Epithelial cell of prostate (primary cell): Measurements from ENCODE around the gene SAPCD1.

Experiments used
- DNase-seq: peaks from one replicate; pipeline ENCODE4 v3.0.0-alpha.2; 2011; ENCODE audit warnings: low read depth, low spot score
- H3K27ac ChIP-seq: fragments of 450-650 bp; 2 replicates; pipeline ENCODE4 v1.5.1; 2017; ENCODE audit warnings: mild to moderate bottlenecking

Gene SAPCD1

GRCh38 chr6:31728767-31729514, 33.5 kb upstream of the SAPCD1 start, which contains the start of gene DDAH2:
DDAH2 (minus strand) TSS chr6:31729299; CDS start chr6:31729161, 138 bp downstream.
- no peak for DNase-seq
- H3K27ac ChIP-seq, result peak within 1 kb of the TSS; percentile 67

DNA sequence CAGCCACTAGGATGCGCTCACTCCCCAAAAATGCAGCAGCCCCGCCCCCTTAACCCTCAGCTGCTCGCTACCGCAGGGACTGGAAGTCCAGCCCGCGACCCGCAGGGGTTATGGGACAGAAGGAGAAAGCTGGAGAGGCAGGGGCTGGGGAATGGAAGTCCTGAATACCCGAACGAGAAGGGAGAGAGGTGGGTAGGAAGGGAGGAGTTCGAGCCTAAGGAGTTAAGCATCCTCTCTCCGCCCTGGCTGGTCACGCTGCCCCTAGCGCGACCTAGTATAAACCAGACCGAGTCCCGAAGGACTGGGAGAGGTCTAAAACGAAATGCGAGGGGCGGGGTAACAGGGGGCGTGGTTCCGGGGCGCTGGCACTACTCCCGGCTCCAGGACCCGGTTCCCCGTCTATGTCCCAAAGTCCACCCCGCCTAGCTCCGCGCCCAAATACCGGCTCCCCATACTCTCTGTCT, 32.9 kb upstream of the SAPCD1 start:
- no peak for DNase-seq
- peak overlapping the region; percentile 67 for H3K27ac ChIP-seq

GRCh38 chr6:31729979-31730630, 32.4 kb upstream of the SAPCD1 start:
- peak overlapping the region; percentile 67 for H3K27ac ChIP-seq
- DNase-seq, result no peak

DNA sequence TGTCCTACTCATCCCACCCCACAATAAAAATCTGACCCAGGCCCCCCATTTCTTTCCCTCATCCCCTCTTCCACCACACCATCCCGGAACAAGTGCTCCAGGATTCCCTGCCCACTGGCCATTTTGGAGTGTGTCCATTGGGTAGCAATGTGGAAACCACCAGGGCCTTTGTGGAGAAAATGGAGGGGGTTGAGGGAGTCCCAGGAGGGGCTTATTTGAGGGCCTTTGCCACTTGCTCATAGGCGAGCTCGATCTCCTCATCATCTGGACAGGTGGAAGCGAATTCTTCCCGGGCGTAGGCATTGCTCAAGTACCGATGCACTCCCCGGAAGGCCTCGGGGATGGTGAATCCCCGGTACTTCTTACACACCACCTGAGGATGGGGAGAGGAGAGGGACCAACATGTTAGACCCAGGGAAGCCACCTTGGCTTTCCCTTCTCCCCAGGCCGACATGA, 31.8 kb upstream of the SAPCD1 start:
- no peak for DNase-seq
- H3K27ac ChIP-seq, result peak overlapping the region; percentile 67

- DNase-seq, result no peak
- H3K27ac ChIP-seq, result no peak overlapping the region
Observed at GRCh38 chr6:31732029-31732428, 30.4 kb upstream of the SAPCD1 start.

GRCh38 chr6:31733734-31734133, 28.7 kb upstream of the SAPCD1 start:
- peak overlapping the region; percentile 96 for H3K27ac ChIP-seq
- DNase-seq, result no peak

GRCh38 chr6:31734247-31734820, 28.1 kb upstream of the SAPCD1 start:
- peak overlapping the region; percentile 96 for H3K27ac ChIP-seq
- DNase-seq, result no peak

- H3K27ac ChIP-seq, result peak overlapping the region; percentile 96
- no peak for DNase-seq
Observed at GRCh38 chr6:31734821-31735406, 27.5 kb upstream of the SAPCD1 start.

DNA sequence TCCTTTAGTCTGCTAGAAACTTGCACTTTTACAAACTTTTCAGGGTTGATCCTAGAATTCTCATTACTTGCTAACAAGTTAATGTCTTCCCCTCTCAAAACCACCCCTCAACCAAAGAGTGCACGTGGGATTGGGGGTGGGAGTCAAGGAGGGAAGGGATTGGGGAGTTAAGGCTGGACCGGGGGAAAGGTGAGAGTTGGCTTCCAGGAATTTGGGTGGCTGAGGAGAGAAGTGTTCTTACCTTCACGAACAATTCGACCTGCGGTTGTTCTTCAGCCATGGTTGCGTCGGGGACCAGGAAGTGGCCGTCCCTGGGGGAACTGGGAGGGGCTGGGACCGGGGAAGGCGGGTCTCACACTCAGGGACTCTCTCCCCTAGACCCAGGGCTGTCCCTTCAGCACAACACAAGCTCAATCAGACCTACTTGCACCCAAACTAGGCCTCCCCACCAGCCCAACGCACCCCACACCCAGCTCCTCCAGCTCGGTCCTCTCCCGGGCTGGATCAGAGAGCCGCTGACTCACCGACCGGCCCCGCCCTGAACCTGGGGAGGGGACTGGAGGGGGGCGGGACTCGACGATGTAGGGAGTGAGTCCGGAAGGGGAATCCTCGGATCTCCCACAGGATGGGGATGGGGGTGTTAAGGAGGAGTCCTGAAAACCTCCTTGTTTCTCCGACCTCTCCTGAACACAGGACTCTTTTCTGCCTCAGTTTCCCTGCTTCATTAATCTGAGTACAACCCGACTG, 26.3 kb upstream of the SAPCD1 start, which contains the start of gene CLIC1:
CLIC1 (minus strand) TSS at position 510 of the 747 bp plus-strand sequence; CDS start at position 280, 230 bp downstream.
- DNase-seq, result no peak
- H3K27ac ChIP-seq, result peak within 1 kb of the TSS; percentile 96

DNA sequence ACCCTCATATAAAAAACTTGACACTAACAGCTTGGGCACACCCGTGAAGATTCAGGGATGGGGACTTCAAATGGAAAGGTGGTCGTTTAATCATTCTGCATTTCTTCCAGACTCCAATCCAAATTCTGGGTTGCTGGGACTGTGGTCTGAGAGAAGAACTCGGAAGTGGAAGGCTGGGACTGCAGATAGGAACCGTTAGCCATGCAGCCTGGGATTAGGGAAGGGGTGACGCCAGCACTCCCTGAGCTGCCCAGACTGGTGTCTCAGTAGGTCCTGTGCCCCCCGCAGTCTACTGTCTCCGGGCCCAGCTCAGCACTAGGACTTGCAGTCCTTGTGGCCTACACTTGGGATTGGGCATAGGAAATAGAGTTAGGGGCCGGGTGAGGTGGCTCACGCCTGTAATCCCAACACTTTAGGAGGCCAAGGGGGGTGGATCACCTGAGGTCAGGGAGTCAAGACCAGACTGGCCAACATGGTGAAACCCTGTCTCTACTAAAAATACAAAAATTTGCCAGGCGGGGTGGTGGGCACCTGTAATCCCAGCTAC, 25.6 kb upstream of the SAPCD1 start:
- DNase-seq, result no peak
- H3K27ac ChIP-seq, result peak overlapping the region; percentile 96

DNA sequence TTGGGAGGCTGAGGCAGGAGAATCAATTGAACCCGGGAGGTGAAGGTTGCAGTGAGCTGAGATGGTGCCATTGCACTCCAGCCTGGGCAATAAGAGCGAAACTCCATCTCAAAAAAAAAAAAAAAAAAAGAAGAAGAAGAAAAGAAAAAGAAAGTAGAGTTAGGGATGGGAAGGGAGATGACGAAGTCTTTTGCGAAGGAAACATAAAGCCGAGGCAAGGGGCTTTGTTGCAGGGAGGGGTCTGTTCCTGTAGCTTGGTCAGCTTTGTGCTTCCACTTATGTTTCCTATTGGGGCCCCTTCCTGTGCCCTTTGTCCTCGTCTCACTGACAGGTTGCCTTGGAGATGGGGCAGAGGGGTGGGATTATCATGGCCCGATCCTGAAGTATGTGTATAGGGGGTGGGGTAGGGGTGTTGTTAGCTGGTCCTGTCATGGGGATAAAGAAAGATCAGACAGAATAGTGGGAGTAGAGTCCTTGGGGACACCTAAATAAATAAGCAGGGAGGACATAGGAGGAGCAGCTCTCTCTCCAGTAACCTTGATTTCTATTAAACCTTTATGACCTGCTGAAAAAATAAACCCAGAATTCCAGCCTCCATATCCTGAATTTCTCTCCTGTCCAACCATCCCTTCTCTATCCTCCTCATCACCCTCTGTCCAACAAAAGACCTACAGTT, 25.0 kb upstream of the SAPCD1 start:
- peak overlapping the region; percentile 96 for H3K27ac ChIP-seq
- no peak for DNase-seq

DNA sequence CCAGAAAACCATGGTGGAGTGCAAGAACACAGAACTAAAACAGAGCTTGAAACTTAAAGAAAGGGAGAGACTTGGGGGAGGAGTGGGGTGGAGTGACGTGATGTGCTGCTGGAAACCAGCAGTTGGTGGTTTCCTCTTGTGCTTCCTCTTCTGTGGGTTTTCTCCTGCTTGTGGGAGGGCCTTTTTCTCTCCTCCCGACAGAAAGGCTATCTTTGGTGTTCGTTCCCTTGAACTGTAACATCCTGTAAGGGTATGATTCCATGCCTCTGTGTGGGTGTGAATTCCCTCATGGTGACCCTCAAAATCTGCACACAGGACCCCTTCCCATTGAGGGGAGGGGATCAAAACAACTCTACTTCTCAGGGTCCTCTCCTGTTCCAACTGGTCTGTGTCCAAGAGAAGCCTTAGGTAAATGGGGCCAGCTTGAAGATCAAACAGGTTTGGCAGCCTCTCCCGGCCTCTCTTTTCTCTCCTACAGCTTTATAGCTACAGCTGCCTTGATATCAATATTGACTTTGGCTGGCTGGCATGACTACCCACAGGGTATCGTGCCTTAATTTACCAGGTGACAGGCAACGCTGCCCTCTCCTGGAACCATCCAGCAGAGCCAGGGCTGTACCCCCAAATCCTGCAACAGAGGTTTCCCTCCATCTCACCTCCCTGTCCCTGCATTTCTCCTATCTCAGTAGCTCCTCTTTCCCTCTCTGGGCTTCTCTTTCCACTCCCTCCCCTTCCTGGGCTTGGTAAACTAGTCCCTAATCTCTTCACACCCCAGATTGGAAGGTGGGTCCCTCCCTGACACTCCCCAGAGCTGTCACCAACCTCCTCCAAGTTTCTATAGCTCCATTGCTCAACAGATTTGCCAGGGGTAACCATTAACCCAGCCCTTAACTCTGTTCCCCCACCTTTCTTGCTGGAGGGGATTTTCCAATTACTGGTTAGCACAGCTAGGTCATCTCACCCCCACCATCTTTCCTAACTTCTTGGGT, 24.2 kb upstream of the SAPCD1 start:
- H3K27ac ChIP-seq, result peak overlapping the region; percentile 96
- no peak for DNase-seq

GRCh38 chr6:31739639-31740396, 22.6 kb upstream of the SAPCD1 start, which contains the start of gene MSH5:
MSH5 (plus strand) TSS chr6:31740005; CDS start chr6:31740467, 462 bp downstream.
- peak; percentile 93 for DNase-seq
- peak within 1 kb of the TSS; percentile 96 for H3K27ac ChIP-seq

DNA sequence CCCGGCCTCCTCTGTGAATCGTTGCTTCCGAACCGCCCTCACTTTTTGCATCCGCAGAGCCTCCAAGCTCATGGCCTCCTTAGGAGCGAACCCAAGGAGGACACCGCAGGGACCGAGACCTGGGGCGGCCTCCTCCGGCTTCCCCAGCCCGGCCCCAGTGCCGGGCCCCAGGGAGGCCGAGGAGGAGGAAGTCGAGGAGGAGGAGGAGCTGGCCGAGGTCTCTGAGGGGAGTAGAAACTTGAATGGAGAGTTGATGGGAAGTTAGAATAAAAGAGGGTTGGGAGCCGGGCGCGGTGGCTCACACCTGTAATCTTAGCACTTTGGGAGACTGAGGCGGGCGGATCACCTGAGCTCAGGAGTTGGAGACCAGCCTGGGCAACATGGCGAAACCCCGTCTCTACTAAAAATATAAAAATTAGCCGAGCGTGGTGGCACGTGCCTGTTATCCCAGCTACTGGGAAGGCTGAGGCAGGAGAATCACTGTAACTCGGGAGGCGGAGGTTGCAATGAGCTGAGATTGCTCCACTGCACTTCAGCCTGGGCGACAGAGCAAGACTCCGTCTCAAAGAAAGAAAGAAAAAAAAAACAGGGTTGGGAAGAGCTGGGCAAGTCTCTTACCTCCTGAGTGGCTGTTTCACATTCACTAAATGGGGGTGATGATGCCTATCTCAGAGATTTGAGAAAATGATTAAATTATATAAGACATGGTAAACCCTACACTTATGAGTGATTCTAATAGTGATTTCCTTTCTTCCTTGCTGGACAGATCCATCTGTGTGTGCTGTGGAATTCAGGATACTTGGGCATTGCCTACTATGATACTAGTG, 21.8 kb upstream of the SAPCD1 start:
- no peak for DNase-seq

DNA sequence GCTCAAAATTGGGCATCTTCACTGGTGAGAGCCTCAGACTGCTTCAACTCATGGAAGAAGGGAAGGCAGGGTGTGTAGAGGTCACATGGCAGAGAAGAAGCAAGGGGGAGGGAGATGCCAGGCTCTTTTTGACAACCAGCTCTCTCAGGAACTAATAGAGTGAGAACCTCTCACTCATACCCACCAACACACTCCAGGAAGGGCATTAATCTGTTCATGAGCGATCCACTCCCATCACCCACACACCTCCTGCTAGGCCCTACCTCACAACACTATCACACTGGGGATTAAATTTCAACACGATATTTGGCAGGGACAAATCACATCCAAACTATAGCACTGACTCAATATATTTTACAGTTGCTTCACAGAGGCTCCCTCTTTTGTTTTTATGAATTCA, 20.6 kb upstream of the SAPCD1 start:
- DNase-seq, result no peak
- no peak overlapping the region for H3K27ac ChIP-seq

More for the DNA sequence above, 21.8 kb upstream of the SAPCD1 start:
- H3K27ac ChIP-seq, result peak overlapping the region; percentile 43

GRCh38 chr6:31742894-31743293, 19.6 kb upstream of the SAPCD1 start:
- no peak for DNase-seq
- H3K27ac ChIP-seq, result no peak overlapping the region
